DMS114 treated with DMSO at 0.1 percent for 48 hours (cell line): ENCODE results near the gene ATF2.
"Not testable (repeated sequence)": the region's sequence is repeated elsewhere in the genome, so short reads cannot be mapped to it uniquely, and the experiment has no call there.

Experiments
- DNase-seq: peaks from one replicate; lab custom pipeline; 2025; ENCODE audit not compliant: unreplicated experiment; lab: John Stamatoyannopoulos, UW

The ATF2 gene

DNA sequence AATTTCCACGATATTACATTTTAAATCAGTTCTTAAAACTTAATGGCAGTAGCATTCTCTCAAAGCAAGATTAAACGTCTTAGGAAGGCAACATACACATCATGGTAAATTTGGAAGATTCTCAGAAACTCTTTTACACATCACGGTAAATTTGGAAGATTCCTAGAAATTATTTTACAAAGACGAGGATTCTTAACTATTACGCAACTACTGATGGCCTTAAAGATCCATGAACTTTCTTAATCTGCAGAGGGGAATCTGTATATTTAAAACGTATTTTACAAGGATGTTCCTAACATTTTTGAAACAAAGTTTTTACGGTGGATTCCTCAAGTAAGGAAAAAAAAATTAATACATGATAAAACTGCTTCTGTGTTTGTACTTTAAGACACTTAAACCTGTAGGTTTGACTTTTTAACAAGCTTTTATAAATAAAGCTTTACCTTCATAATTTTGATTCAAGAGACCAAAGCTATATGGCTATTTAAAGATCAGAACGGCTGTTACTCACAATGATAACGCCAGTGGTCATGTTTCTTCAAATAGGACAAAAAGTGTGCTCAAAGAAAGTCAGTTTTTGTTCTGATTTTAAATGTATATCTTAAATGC is 1.7 kb downstream of the ATF2 start:
- DNase-seq, result no peak

DNA sequence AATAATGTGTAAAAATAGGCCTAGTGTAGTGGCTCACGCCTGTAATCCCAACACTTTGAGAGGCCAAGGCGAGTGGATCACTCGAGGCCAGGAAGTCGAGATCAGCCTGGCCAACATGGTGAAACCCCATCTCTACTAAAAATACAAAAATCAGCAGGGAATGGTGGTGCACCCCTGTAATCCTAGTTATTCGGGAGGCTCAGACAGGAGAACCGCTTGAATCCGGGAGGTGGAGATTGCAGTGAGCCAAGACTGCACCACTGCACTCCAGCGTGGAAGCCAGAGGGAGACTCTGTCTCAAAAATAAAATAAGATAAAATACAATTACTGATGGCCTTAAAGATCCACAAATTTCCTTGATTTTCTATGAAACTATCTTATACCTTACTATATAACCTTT is 3.8 kb downstream of the ATF2 start:
- DNase-seq, result no peak

DNA sequence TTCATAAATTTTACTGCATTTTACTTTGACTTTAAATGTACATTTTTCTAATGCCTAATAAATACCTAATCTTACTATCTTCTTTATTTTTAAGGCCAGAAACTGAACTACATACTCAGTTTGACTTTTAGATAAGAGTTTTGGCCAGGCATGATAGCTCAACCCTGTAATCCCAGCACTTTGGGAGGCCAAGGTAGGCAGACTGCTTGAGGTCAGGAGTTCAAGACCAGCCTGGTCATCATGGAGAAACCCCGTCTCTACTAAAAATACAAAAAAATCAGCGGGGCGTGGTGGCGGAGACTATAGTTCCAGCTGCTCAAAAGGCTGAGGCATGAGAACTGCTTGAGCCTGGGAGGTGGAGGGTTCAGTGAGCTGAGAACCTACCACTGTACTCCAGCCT is 9.1 kb downstream of the ATF2 start:
- DNase-seq, result no peak

DNA sequence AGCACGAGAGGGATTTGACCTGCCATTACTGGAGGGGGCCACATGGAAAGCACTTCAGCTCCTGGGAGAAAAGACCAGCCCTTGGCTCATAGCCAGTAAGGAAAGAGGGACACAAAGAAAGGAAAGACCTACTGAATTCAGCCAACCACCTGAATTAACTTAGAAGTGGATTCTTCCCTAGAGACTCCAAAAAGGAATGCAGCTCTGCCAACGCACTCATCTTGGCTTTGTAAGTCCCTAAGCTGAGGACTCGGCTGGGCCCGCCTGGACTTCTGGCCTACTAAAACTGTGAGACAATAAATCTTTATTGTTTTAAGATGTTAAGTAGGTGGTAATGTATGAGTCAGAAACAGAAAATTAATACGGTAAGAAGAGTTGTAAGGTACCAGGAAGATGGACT is 11.5 kb downstream of the ATF2 start:
- DNase-seq, result no peak

DNA sequence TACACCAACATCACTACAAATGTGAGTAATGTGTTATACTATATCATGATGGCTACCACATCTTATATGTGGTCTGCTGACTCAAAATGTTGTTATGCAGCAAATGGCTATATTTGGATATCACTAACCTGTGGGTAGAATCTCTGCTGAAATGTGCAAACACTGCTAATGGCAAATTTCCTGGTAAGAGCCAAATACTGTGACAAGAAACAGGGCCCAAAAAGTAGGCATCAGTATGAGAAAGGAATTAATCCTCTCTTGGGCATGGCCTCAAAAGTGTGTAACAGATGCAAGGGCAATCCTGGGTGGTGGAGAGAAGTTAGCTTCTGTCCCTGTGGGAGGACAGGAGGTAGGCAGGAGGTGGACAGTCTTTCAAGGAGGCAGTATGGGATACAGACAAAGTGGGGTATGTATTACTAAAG is 13.3 kb downstream of the ATF2 start:
- DNase-seq, result no peak

- DNase-seq, result no peak
Observed at GRCh38 chr2:175152242-175152641, 15.8 kb downstream of the ATF2 start.

GRCh38 chr2:175151791-175152190 is 16.2 kb downstream of the ATF2 start:
- DNase-seq, result no peak

GRCh38 chr2:175147186-175147585 is 20.8 kb downstream of the ATF2 start:
- DNase-seq, result no peak

DNA sequence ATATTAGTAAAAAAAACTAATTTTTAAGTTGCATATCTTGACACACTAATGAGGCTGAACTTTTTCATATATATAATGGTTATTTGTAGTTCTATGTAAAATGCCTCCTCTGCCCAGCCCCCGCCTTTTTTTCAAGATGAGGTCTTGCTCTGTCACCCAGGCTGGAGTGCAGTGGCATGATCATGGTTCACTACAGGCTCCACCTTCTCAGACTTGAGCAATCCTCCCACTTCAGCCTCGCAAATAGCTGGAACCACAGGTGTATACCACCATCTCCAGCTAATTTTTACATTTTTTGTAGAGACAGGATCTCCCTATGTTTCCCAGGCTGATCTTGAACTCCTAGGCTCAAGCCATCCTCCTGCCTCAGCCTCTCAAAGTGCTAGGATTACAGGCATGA is 24.3 kb downstream of the ATF2 start:
- DNase-seq, result no peak

- no peak for DNase-seq
Observed at GRCh38 chr2:175143191-175143590, 24.8 kb downstream of the ATF2 start.

GRCh38 chr2:175140332-175140731 is 27.7 kb downstream of the ATF2 start:
- DNase-seq, result no peak

- DNase-seq, result no peak
Observed at GRCh38 chr2:175137793-175138192, 30.2 kb downstream of the ATF2 start.

DNA sequence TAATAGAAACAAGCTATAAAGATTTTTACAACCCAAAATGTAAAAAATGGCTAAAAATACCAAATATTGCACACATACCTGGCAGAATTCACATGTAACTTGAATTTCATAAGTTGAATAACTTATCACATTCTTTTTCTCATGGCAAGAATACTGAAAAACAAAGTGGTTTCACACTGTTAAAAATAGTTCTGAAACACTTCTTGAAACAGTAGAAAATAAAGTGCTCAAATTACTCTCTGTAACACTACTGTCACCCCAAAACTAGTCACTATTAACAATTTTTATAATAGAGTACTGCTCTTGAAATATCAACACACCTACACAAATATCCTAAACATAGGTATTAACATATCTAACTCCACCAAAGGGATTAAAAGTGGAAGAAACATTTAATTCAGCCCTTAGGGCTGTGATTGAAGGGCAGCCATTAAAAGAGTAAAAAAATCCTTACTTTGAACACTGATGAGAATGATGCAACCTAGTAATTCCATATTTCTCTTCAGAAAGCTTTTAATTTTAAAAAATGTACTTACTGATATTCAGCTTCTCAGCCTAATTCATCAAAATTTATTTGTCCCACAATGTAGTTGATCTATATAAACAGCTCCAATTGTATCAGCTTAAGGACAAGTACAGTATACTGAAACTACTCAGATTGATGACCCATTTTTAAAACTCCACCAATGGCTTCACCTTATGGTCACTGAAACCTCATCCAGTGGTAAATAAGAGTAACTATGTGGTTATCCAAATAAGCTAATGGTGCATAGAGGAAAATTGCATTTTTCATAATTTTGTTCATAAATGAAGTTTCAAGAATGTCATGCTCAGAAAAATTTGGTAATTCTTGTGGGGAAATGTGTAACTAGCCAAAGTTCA is 31.4 kb downstream of the ATF2 start:
- DNase-seq, result no peak

- no peak for DNase-seq
Observed at GRCh38 chr2:175135862-175136261, 32.1 kb downstream of the ATF2 start.

DNA sequence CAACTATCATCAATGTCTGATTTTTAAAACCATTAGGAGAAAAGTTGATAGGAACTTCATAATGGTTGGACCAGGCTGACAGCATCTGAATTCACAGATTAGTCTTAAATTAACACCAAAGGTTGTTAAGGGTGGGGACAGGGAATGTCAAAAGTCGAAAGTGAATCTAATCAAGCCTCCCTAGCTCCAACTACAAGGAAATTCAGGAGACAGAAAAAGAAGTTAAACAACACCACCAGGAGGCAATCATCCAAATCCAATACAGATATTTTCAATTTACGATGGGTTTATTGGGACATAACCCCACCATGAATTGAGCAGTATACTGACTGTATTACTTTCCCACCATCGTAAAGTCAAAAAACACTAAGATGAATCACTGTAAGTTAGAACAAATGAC is 32.8 kb downstream of the ATF2 start:
- DNase-seq, result no peak

- no peak for DNase-seq
Observed at GRCh38 chr2:175131252-175131651, 36.8 kb downstream of the ATF2 start.

- no peak for DNase-seq
Observed at GRCh38 chr2:175126661-175127060, 41.3 kb downstream of the ATF2 start.

DNA sequence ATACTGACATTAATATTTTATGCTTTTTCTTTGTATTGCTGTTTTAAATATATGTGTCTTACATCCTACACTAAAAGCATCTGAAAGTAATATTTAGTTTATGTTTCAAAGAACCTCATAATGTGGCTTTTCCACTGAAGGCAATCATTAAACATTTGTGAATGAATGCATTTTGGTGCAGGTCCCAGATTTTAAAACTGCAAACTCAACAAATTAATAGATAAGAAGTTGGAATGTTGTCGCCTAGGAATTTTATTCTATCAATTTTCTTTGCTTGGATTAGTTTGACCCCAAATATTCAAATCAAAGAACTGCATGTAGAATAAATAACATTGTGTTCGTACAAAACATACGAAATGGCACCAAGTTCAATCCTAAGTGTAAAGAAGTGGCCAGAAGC is 44.7 kb downstream of the ATF2 start:
- DNase-seq, result no peak

DNA sequence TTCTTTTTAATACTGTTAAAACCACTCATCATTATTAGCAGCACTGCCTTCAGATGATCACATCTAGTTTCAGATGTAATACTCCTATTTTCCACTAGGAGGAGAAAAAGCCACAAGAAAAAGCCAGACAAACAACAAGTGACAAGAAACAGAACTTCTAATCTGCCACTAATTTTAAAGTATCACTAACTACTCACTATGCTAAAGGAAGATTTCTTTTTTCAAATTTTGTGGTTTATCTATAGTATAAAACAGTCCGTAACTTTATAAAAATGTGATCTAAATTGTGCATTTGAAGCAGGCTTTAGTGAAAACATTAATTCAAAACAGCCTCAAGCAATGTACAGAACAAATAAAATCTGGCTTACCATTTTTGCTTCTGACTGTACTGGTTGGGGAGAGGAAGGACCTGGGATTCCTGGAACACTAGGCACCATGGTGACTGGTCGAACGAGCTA is 56.8 kb downstream of the ATF2 start:
- DNase-seq, result peak; percentile 13

DNA sequence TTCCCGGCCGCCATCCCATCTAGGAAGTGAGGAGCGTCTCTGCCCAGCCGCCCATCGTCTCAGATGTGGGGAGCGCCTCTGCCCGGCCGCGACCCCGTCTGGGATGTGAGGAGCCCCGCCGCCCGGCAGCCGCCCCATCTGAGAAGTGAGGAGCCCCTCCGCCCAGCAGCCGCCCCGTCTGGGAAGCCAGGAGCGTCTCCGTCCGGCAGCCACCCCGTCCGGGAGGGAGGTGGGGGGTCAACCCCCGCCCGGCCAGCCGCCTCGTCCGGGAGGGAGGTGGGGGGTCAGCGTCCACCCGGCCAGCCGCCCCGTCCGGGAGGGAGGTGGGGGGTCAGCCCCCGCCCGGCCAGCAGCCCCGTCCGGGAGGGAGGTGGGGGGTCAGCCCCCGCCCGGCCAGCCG is 59.9 kb downstream of the ATF2 start:
- not testable (repeated sequence) for DNase-seq

- no peak for DNase-seq
Observed at GRCh38 chr2:175107146-175107545, 60.9 kb downstream of the ATF2 start.

DNA sequence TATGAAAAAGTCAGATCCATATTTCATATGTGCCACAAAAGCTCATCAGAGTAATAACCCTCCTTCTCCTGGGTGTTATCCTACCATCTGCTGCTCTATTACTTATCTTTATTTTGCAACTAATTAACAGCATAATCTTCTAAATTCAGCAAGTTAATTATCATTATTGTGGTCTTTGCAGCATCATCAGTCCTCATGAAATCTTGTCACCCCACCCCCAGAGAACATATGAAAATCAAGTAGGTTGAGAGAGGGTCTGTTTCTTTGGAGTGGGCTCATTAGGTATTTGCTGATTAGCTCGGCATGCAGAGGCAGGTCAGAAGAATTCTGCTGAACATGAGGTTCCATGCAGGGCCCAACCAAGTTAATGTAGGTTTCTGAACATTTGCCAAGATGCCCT is 64.8 kb downstream of the ATF2 start:
- no peak for DNase-seq

DNA sequence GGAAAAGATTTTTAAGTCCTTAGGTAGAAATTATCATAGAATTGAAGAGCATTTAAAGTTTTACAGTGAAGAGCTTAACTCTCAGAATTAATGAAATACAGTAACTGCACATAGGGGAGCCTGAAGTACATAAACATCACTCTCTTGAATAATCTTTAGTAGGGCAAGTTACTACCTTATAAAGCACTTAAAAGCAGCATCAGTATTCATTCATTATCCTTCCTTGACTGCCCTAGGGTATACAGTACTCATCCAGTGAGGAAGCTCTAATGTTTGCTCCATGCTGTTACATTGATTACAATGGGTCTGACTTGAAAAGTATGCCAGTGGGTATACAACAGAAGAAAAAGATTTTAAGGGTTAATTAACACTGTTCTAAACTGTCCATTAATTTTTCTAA is 66.5 kb downstream of the ATF2 start:
- DNase-seq, result no peak
